KG1 (cell line): ENCODE measurements around the gene SH2D6.

Source experiments
- DNase-seq: peaks from one replicate; lab custom pipeline; 2025; lab: John Stamatoyannopoulos, UW

Gene SH2D6

DNA sequence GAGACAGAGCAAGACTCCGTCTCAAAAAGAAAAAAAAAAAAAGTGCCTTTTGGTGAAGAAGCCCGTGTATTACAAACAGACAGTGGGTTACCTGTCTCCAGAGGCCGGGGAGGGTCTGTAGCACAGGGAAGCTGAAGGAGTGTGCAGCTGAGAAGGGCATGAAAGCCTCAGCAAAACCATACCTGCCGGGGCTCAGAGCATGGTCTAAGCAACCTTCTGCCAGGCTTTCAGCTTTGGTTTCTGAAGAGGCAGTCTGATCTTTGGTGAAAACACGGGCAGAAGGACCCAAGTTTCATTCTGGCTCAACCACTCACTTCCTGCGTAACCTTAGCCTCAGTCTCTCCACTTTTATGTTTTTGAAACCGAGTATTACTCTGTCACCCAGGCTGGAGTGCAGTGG is 21.5 kb downstream of the SH2D6 start:
- DNase-seq: no peak

DNA sequence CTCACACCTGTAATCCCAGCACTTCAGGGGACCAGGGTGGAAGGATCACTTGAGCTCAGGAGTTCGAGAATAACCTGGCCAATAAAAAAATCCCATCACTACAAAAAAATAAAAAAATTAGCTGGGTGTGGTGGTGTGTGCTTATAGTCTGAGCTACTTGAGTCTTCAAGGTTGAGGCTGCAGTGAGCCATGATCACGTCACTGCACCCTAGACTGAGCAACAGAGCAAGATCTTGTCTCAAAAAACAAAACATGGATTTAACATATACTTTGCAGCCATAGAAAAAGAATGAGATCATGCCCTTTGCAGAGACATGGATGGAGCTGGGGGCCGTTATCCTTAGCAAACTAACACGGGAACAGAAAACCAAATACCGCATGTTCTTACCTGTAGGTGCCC is 22.2 kb downstream of the SH2D6 start:
- no peak for DNase-seq

GRCh38 chr2:85441864-85442263 is 23.4 kb downstream of the SH2D6 start:
- DNase-seq: no peak

DNA sequence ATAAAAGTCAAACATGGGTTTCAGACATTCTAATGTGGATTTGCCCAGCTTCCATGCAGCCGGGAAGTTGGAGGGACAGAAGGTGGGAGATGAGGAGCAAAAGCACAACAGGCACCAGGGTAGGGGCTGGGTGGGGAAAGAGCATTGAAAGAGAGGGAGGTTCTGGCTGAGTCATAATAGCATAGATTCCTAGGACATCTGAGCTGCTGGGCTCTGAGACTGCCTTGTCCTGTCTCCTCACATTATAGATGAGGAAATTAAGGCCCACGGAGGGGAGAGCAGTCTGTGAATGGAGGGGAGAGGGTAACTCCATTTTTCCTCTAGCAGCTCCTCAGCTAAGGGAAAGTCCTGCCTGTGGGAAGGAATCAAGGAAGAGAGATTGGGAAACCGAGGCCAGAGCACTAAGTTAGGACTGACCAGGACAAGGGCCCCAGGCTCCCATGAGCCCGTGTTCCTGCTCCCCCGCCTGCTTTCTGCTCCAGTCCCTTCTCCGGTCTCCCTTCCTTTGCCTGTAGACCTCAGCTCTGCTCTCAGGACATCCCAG is 26.2 kb downstream of the SH2D6 start:
- no peak for DNase-seq

DNA sequence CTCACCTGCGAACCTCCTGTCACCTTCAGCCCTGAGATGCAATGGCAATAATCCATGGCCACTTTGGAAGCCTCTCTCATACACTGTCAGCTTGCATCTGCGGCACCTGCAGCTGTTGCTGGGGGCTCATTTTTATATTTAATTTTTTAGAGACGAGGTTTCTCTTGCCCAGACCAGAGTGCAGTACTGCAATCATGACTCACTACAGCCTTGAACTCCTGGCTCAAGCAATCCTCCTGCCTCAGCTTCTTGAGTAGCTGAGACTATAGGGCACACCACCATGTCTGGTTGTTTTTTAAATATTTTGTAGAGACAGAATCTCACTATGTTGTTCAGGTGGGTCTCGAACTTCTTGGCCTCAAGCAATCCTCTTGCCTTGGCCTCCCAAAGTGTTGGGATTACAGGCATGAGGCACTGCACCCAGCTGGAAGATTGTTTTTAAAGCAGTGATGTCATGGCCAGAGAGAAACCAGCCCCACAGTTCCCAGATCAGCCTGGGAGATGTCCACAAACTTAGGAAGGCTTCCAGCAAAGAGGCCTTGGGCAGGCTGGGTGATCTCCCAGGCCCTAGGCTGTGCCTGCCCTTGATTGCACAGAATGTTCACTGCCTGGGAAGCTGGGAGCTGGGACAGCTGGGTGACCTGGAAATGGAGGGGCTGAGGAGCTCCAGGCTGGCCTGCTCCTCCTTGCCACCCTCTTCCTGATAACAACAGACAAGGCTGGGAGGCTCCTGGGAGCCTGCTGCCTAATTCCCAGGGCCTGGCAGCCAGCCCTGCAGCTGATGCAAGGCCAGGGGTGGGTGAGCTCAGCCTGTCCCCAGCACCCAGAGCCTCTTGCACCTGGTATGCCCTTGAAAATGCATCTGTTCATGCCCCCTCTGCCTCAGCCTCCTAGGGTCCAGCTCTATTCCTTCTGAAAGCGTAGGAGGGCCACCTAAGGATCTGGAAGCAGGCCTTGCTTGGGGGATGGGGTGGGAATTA is 27.1 kb downstream of the SH2D6 start:
- DNase-seq: no peak

GRCh38 chr2:85446296-85447221 is 28.0 kb downstream of the SH2D6 start:
- DNase-seq: no peak

GRCh38 chr2:85447222-85447585 is 28.7 kb downstream of the SH2D6 start:
- no peak for DNase-seq

DNA sequence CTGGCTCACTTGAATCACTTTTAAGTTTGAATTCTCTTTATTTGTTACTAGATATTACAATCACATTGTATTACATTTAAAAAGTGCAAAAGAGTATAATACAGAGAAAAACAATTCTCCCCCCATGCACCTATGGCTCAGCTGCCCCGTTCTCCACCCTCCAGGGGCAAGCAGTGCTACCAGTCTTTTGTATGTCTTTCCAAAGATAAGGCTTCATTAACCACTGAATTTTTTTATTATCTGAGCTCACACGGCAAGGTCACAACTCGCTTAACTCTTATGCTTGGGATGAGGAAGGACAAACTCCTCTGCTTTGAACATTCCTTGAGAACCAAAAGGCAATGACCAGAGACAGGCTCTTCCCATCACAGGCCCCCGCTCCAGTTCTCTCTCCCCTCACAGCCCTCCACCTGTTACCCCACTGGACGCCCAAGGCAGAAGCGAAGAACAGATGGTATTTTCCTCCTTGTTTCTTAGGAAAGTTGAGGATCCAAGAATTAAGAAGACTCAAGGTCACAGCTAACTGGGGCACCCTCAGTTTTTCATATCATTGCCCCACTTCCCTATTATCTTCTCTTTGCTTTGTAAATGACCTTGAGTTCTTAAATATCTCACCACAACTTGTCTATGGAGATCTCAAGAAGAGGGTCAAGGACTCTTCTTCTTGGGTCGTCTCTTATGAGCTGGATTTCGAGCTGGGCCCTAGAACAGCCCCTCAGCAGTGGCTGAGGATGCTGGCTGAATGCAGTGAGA is 30.1 kb downstream of the SH2D6 start:
- no peak for DNase-seq

- DNase-seq: no peak
Observed at GRCh38 chr2:85449214-85449588, 30.7 kb downstream of the SH2D6 start.

GRCh38 chr2:85452237-85452636 is 33.7 kb downstream of the SH2D6 start:
- no peak for DNase-seq

DNA sequence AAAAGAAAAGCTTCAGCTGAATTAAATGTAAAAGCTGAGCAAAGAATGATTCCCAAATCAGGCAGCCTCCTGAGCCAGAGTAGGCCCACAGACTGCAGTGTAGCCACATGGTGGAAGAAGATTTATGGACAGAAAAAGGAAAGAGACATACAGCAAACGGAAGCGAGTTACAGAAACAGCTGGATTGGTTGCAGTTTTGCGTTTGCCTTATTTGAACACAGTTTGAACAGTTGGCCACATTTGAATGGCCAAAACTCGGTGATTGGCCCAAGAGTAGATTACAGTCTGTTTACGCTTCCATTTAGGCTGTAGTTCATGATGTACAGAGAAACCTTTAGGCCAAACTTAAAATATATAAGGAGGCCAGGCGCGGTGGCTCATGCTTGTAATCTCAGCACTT is 35.1 kb downstream of the SH2D6 start:
- DNase-seq: no peak

GRCh38 chr2:85455552-85456090 is 37.1 kb downstream of the SH2D6 start:
- DNase-seq: no peak

- DNase-seq: no peak
Observed at GRCh38 chr2:85457043-85457442, 38.5 kb downstream of the SH2D6 start.

- DNase-seq: no peak
Observed at GRCh38 chr2:85457877-85458316, 39.4 kb downstream of the SH2D6 start.

DNA sequence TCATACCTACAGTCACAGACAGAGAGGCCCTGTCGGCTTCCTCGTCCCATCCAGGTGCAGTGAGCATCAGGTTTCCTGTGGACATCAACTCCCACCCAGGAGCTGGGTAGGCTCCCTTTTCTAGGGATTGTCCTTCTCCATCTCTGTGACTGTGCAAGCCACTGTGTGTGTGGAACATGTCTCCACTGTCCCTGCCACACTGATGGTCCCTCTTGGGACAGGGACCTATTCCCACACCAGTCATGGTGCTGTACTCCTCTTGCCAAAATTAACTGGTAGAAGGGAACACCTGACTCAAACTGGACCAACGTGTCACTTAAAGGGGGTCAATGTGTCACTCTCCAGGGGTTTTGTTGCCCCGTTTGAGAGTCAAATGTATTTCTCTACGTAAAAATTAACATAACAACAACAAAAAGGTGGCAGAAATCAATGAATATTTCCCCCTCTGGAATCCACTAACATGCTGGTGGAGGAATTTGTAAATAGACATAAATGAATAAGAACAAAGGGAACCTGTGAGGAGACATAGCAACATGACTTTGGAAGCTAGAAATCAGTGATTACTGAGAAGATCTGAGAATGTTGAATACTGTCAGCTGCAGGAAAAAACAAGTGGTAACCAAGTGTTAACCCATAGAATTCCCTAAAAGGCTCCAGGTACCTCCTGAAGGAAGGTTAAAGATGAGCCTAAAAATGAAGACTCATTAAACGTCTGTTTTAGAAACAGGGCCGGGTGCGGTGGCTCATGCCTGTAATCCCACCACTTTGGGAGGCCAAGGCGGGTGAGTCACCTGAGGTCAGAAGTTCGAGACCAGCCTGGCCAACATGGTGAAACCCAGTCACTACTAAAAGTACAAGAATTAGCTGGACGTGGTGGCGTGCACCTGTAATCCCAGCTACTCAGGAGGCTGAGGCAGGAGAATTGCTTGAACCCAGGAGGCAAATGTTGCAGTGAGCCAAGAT is 40.4 kb downstream of the SH2D6 start:
- DNase-seq: no peak

GRCh38 chr2:85459771-85460170 is 41.3 kb downstream of the SH2D6 start:
- no peak for DNase-seq

DNA sequence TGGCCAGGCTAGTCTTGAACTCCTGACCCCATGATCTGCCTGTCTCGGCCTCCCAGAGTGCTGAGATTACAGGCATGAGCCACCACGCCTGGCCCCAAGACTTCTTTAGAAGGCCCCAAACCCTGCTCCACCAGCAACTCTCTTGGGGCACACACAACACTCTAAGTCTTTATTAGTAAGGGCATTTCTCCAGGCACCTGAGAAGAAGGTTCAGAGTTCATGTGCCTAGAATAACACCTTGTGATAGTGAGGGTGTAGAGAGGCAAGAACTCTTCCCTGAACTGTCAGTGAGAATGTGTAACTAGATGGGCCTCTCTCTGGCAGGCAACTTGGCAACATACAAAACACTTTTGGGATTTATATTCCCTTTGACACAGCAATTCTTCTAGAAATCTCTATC is 43.8 kb downstream of the SH2D6 start:
- no peak for DNase-seq

DNA sequence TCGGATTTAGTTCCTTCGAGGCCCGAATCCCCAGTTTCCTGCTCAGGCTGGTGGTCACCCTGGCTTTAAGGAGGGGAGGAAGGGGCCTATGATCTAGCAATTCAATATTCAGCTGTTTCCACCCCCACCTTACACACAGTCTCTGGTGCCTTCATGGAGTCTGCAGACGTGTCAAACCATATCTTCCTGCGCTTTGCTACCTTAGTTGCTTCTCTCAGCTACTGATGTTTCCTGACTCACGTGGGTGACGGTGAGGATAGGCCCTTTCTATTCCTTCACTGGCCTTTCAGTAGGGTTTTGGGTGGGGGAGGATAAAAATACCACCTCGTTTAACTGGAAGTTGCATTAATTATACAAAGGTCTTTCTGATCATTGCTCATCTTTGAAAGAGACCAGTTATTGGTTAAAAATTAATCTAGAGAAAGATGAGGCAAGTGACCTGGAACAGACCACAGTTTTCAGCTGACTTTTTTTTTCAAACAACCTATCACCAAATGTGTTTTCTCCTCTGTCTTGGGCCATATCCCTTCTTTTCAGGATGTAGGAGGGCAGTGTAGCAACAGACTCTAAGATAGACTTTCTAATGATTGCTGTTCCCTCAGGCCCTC is 49.7 kb downstream of the SH2D6 start:
- no peak for DNase-seq

- no peak for DNase-seq
Observed at GRCh38 chr2:85468704-85469349, 50.3 kb downstream of the SH2D6 start.
